HG03520 (cell line): ENCODE measurements around the gene NRCAM.

ENCODE experiments used
- ATAC-seq: cut with Tn5 transposase; IDR thresholded peaks from one replicate; pipeline ENCODE4 v1.9.1; 2021; ENCODE audit warnings: mild to moderate bottlenecking, moderate library complexity; ENCODE audit not compliant: unreplicated experiment

The NRCAM gene

DNA sequence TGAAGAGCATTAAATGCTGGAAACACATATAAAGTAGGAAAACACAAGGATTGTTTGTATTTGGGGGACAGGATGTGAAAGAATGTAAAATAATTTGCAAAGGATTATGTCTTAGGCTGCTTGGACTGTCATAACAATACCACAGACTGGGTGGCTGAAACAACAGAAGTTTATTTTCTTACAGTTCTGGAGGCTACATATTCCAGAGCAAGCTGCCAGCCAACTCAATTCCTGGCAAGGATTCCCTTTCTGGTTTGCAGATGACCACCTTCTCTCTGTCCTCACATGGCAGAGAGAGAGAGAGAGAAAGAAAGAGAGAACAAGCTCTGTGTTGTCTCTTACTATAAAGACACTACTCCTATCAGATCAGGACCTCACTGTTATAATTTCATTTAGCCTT, 317.3 kb downstream of the NRCAM start:
- no peak for ATAC-seq

DNA sequence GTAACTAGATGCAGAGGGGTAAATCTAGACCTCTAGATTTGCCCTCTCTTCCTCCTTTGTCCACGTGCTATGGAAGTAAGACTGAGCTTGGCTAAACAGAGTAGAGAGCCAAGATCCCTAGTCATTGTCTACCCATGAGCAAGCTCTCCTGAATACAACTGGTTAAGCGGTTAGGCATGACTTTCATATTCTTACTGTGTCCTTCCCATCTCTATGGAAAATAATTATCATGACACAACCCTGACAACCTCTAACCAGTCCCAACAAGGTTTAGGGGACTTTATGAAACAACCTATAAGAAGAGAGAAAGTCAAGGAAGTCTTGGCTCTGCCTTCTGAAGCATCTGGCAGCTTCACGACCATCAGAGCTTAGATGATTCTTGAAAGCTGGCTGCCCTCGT, 318.2 kb downstream of the NRCAM start:
- ATAC-seq: no peak

DNA sequence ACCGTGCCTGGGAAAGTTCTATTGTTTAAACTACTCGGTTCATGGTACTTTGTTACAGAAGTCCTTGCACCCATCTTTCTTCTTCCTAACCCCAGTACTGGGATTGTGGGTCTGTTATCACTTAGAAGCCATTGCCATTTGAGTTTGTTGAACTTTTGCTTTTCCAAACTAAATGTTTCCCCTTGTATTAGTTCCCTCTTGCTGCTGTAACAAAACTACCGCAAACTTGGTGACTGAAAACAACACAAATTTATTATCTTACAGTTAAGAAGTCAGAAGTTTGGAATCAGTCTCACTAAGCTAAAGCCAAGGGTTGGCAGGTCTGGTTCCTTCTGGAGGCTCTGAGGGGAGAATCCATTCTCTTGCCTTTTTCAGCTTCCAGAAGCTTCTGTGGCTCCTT, 319.2 kb downstream of the NRCAM start:
- no peak for ATAC-seq

DNA sequence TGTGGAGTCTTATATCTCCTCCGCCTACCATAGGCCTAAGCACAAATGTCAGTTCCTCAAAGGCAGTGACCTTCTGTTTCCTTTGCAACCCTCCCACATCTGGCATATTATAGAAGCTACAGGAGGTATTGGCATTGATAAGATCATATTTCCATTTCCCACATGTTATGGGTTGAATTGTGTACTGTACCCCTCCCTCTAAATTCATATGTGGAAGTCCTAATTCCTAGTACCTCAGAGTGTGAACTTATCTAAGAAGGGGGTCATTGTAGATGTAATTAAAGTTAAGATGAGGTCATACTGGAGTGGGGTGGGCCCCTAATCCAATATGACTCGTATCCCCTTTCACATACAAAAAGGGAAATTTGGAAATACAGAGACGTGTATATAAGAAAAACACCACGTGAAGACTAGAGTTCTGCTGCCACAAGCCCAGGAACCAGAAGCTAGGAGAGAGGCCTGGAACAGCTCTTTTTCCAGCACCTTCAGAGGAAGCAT, 320.0 kb downstream of the NRCAM start:
- peak; percentile 18 for ATAC-seq

DNA sequence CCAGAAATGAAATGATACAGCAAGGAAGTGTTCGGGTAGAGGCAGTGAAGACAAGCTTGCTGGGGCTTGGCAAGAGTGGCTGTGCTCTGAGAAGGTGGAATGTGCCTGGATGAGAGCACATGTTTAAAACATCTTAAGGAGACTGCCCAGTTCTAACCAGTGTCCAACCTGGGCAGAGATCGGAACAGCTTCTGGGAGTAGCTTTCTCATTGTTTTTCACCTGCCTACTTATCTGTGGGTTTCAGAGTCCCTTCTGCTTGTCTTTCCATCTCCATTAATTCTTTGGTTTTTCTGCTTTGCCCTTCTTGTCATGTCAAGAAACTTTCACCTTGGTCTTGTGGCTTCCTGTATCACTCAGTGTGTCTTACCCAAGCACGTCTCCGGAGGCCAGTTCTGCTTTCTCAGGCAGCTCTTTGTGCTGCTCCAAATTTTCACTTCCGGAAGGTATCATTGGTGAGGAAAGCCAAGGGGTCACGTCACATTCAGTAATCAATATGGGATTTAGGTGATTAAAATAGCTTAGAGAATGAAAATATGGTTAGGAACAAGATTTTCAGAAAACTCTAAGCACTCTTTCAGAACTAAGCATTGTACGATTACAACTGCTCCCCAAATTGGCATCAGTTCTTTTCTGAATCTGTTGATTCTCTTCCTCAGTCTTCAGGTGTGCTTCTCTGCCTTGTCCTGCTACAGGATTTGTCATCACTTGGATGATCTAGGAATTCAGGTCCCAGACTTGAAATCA, 320.6 kb downstream of the NRCAM start:
- ATAC-seq: peak; percentile 92

DNA sequence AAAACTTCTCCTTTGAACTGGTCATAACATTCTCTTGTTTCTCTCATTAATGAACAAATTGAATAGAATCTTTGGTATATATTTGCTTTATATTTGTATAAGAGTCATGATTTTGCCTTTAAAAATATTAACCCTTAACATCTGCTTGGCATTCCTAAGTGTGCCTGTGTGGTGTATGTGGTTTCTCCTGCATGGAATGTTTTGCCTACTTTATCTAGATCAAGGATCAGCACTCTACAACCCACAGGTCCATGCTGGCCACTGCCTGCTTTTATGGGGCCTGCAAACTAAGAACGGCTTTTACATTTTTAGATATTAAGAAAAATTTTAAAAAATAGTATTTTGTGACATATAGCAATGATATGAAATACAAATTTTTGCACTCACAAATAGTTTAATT, 321.8 kb downstream of the NRCAM start:
- no peak for ATAC-seq

DNA sequence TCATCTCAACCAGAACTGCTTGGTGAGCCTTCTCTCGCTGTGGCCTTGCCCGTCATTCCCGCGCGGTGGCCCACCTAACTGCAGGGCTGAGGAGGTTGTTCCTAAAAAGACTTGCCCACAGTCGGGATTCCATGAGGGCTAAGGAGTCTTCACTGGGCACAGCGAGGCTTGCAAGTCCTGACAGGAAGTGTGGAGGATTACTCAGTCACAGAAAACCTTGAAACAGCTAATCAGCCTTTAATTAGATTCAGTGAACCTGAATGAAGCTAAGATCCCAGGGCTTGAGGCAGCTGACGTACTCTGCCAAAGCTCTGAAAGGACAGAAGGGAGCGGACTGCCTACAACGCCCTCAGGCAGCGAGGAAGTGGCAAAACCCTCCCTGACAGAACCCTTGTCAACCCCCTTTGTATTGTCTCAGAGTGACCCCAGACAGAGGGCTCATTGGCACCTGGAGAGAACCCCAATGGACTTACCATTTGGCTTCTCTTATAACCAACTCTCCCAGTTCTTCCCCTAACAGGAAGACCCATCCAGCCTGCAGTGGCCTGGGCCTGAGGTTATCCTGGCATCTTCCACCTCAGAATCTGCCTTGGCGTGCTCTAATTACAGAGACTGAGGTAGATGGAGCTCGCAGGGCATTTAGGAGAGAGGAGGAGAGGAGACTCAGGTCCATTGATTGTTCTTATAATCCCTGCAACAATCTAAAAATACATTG, 323.5 kb downstream of the NRCAM start:
- ATAC-seq: no peak

DNA sequence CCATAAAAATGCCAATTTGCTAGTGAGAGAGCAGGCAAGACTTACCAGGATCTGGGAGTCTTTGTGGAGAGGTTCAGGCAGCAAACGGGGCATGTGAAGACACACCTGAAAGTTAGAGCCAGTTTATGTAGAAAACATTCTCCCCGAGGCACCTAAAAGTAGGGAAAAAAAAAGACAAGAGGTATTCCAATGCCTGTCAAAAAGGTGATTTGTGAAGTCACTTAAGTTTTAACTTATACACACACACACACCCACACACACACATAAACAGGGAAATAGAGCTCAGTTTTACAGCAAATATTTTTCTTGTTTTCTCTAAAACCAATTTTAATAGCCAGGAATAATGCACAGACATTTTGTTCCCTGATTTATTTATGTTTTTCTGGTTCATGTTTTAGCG, 326.0 kb downstream of the NRCAM start, which contains the start of gene LAMB4:
LAMB4 (minus strand) TSS at position 101 of the 400 bp plus-strand sequence. CDS start 7,197 bp downstream, outside the sequence.
- ATAC-seq: no peak

DNA sequence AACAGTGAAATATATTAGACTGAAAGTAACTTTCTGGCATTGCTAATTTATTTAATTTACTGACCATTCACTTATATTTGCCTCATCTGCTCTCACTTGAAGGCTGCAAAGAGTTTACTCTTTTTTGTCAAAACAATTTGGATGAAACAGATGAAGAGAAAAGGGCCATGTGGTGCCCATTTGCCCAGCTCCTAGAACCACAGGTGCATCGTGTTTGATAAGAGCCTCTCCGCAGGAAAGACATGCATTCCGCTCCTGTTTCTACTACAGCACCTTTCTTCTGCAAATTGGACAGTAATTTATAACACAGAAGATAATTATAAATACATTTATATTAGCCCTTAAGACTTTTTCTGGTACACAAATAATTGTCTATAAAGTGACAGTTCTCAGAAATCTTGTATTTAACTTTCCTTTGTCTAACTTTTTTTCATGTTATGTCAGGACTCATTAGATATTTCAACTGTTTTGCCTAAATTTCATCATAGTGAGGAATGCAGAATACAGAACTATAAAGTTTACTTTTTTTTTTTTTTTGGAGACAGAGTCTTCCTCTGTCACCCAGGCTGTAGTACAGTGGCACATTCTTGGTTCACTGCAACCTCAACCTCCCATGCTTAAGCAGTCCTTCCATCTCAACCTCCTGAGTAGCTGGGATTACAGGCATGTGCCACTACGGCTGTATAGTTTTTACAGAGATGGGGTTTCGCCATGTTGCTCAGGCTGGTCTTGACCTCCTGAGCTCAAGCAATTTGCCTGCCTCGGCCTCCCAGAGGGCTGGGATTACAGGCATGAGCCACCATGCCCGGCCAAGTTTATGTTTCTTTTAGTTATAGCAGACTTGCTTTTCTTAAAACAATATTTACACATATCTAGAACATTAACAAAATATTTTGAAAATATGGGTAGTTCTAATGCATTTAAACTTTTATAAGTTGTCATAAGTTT, 326.9 kb downstream of the NRCAM start:
- ATAC-seq: no peak

DNA sequence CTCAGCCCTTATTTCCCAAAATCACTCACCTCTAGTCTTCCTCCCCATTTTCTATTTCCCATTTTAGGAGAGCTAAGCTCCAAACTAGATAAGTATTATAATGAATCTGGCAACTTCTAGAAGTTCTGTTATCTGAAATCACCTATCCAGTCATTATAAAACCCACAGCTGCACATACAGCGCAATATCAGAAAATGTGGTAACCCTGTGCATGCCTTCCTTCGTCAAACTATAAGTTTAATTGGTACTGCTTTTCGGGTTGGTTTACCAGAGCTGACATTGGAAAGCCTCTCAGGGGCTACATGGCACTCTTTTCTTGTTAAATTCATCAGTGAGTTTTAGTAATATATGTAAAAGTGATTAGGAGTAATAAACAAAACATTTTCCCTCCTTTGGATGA, 327.7 kb downstream of the NRCAM start:
- no peak for ATAC-seq

DNA sequence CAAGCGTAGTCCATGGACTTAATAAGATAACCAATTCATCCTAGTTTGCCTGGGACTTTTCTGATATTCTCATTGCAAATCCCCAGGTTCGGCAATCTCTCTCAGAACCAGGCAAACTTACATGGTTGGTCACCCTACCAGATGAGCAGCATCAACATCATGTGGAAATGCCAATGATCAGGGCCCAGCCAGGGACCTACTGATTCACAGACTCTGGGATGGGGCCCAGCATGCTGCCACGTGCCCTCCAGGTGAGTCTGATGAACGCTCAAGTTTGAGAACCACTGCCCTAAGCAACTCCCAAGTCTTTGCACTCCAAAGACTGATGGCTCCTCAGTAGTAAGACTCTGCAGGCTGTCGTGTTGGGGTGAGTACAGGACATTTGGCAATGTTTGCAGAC, 328.8 kb downstream of the NRCAM start:
- ATAC-seq: no peak

DNA sequence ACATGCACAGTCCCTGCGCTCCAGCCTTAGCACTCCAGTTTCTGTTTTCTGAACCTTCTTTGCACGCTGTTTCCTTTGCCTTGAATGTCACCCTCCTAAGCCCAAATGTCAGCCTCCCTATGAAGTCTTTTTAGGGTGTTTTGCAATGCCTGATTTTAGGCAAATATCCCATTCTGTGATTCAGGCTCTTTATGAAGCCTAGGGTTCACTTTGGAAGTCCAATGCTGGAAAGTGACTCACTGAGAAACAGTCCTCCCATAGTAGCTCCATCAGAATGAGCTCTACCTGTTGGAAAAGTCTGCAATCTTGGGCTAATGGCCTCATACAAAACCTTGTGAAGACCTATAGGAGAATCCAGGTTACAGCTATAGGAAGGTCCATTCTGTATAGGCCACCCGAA, 331.4 kb downstream of the NRCAM start:
- no peak for ATAC-seq

DNA sequence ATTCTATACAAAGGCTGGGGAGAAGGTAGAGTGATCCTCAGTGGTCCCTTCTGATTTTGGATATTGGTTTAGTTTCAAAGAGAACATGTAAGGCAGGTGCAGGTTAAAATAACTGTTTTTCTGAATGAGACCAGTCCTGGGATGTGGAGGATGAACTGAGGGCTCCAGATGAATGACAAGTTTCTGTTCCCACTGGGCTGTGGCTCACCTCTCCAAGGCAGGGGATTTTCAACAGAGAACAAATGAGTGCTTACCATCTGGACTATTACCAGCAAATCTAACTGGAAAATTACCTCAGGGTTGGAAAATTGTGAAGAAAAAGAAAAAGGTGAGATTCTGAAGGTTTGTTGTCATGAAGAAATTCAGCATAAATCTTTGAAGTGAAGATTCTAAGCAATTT, 334.1 kb downstream of the NRCAM start:
- no peak for ATAC-seq

DNA sequence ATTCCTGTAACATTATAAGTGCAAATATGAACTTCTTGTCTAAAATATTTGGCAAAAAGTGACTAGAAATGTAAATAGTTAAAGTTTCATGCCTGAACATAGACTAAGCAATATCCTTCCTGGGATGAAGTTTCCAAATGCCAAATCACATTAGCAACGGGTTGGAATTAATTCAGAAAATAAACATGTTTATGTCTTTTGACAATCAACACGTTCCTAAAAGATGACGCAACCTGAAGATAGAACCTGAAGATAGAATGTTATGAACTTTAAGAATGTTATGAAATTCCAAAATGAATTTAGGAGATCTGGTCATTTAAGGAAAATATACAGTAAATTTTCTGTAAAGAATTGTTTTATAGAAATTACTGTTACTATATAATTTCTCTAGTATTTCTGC, 335.3 kb downstream of the NRCAM start:
- ATAC-seq: no peak

DNA sequence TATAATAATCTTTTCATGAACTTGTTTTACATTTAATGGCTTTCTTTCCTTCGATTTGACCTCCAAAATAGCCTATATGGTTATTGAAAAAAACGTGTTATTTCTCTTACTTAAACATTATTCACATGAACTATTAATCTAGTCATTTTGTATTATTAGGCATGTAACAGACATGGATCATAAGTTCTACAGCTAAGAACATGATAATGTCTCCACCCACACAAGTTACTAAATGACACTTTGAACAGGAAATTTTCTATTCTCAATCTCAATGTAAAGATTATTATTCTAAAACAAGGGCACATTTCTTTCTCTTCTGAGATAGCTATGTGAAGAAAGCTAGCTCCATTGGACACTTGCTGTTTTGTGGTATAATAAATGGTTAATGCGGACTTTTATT, 336.0 kb downstream of the NRCAM start:
- ATAC-seq: no peak

DNA sequence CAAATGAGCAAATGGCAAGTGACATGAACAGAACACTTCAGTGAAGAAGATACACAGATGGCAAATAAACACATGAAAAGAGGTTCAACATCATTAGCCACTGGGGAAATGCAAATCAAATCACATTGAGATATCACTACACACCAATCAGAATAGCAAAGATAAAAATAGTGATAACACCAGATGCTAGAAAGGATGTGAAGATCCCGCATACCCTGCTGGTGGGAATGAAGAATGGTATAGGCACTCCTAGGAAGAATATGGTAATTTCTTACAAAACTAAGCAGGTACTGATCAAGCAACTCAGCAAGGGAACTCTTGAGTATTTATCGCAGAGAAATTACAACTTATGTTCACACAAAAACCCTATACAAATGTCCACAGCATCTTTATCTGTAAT, 337.3 kb downstream of the NRCAM start:
- no peak for ATAC-seq

DNA sequence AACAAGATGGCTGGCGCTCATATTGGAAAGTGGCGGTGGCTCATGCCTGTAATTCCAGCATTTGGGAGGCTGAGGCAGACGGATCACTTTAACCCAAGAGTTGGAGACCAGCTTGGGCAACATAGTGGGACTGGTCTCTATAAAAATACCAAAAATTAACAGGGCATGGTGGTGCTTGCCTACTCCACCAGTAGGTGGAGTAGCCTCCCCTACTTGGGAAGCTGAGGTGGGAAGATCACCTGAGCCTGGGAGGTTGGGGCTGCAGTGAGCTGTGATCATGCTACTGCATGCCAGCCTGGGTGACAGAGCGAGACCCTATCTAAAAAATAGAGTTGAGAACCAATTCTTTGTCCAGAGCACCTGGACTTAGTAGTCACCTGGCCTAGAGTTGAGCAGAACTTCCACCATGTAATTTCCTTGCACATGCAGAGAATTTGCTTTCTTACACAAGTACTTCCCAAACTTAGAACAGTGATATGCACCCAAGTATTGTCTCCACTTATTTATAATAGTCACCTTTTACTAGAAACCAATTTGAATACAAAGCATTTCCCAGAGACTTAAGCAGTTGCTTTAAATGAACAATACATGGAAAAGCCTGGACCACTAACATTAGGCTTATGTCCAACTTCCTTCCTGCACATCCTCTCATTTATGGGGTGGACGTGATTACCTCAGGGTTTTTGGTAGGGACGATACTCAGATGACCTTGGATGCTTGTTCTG, 342.0 kb downstream of the NRCAM start:
- no peak for ATAC-seq

DNA sequence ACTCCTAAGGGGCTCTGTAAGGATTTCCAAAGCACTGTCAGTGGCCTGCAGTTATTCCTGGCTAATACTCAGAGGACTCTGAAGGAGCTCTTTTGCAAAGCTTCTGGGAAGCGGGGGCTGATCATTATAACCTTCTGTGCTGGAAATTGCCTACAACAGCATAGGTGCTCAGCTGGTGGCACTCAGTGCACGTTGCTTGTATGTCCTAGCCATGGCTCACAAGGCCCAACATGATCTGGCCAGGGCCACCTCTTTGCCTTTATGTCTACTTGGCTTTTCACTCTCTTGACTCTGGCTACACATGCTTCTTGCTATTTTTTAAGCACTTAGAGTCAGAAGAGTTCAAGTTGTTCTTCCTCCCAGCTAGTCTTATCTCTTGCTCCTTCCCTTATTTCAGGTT, 343.6 kb downstream of the NRCAM start:
- ATAC-seq: no peak

DNA sequence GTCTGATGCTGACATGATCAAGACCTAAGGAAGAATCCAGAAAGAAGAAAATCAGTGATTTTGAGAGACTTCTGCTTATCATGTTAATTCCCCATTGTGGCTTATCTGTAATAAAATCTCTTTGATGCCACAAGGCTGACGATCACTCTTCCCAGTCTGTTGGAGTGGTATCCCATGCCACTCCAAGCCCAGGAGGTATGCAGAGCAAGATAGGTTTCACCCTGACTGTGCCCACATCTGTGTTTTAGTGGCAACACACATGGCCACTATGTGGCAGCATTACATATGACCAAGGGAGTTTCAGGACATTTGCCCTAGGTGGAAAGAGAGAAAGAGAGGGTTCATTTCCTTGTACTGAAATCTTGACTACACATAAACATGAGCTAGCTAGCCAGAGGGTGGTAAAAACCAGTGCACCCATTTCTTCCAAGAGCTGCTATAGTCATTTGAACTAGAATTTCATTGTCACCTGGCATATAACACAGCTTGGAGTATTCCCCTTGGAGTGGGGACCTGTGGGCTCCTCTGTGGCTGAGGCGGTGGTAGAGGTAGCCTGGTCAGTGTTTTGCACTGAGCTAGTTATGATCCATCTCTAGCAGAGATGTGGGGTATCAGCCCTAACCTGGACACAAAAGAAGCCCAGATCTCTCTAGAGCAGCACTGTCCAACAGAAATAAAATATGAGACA, 346.9 kb downstream of the NRCAM start:
- no peak for ATAC-seq

DNA sequence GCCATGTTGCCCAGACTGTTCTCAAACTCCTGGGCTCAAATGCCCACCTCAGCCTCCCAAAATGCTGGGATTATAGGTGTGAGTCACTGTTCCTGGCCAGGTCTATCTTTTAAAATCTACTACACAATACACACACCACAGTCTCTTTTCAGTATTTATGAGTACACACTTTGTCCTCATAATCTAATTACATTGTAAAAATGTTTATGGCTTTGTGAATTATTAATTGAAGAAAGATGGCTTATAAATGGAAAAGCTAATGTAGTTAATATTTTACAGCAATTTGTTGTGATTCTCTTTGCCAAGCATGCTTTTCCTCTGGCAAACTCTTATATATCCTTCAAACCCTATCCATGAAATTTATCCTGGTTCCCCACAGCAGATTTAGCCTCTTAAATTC, 348.1 kb downstream of the NRCAM start:
- ATAC-seq: no peak
